ENCODE results near the gene NRXN3.

NRXN3 gene

GRCh38 chr14:78967111-78967809 is 797.1 kb downstream of the NRXN3 start:
- Histone ChIP-seq H3K4me3 (ENCODE audit: low read depth in 1 of 2, low read length in 2 of 2) (no peak overlapping the region), H3K36me3 (ENCODE audit: insufficient read depth, low read length) (no peaks in the 10 kb centered on the region), H3K27ac (ENCODE audit: low read depth, low read length) (no peak overlapping the region), H3K27me3 (ENCODE audit: control insufficient read depth in 1 of 2, insufficient read depth in 2 of 2, low read length in 2 of 2) (no peaks in the 10 kb centered on the region), H3K4me1 (ENCODE audit: insufficient read depth, low read length) (peaks cover 5% of the 10 kb centered on the region), H3K9me3 (ENCODE audit: low read length) (no peaks in the 10 kb centered on the region), H3K9ac (ENCODE audit: low read length) (no peak overlapping the region)

GRCh38 chr14:78968265-78968664 is 798.1 kb downstream of the NRXN3 start:
- Histone ChIP-seq H3K36me3 (ENCODE audit: insufficient read depth, low read length) (no peaks in the 10 kb centered on the region), H3K27ac (ENCODE audit: low read depth, low read length) (no peak overlapping the region), H3K4me1 (ENCODE audit: insufficient read depth, low read length) (peaks cover 5% of the 10 kb centered on the region), H3K9ac (ENCODE audit: low read length) (no peak overlapping the region), H3K27me3 (ENCODE audit: control insufficient read depth in 1 of 2, insufficient read depth in 2 of 2, low read length in 2 of 2) (no peaks in the 10 kb centered on the region), H3K4me3 (ENCODE audit: low read depth in 1 of 2, low read length in 2 of 2) (no peak overlapping the region), H3K9me3 (ENCODE audit: low read length) (no peaks in the 10 kb centered on the region)

DNA sequence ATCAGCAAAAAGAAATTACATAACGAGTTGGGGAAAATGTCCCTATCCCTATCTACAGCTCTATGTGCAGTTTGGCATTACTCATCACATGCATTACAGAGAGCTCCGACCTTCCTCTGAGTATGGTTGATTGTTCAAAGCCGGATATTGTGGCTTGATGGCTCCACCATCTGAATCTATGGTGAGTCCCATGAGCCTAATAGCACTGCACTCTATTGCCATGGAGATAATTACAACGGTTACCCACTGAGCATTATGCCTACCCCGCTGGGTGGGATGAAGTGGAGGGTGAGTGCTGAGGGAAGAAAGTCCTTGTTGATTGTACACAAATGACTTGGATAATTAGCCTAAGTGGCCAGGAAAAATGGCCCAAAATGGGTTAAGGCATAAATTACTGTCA is 800.5 kb downstream of the NRXN3 start:
- no peaks in the 10 kb centered on the region for H3K27me3 ChIP-seq (ENCODE audit: control insufficient read depth in 1 of 2, insufficient read depth in 2 of 2, low read length in 2 of 2)
- H3K4me3 ChIP-seq (ENCODE audit: low read depth in 1 of 2, low read length in 2 of 2), result no peak overlapping the region
- no peak overlapping the region for H3K9ac ChIP-seq (ENCODE audit: low read length)
- H3K4me1 ChIP-seq (ENCODE audit: insufficient read depth, low read length), result peaks cover 5% of the 10 kb centered on the region
- no peak overlapping the region for H3K27ac ChIP-seq (ENCODE audit: low read depth, low read length)
- H3K36me3 ChIP-seq (ENCODE audit: insufficient read depth, low read length), result no peaks in the 10 kb centered on the region
- no peaks in the 10 kb centered on the region for H3K9me3 ChIP-seq (ENCODE audit: low read length)

- Histone ChIP-seq H3K27ac (ENCODE audit: low read depth, low read length) (no peak overlapping the region), H3K9me3 (ENCODE audit: low read length) (no peaks in the 10 kb centered on the region)
These were observed 802.3 kb downstream of the NRXN3 start for GRCh38 chr14:78972440-78972839.

GRCh38 chr14:78974691-78975090 is 804.5 kb downstream of the NRXN3 start:
- H3K4me1 ChIP-seq (ENCODE audit: insufficient read depth, low read length), result peaks cover under 1% of the 10 kb centered on the region
- H3K4me3 ChIP-seq (ENCODE audit: low read depth in 1 of 2, low read length in 2 of 2), result no peak overlapping the region
- H3K27me3 ChIP-seq (ENCODE audit: control insufficient read depth in 1 of 2, insufficient read depth in 2 of 2, low read length in 2 of 2), result no peaks in the 10 kb centered on the region

More at GRCh38 chr14:78972440-78972839, 802.3 kb downstream of the NRXN3 start:
- Histone ChIP-seq H3K27me3 (ENCODE audit: control insufficient read depth in 1 of 2, insufficient read depth in 2 of 2, low read length in 2 of 2) (no peaks in the 10 kb centered on the region), H3K9ac (ENCODE audit: low read length) (no peak overlapping the region), H3K4me3 (ENCODE audit: low read depth in 1 of 2, low read length in 2 of 2) (no peak overlapping the region), H3K4me1 (ENCODE audit: insufficient read depth, low read length) (peaks cover 5% of the 10 kb centered on the region), H3K36me3 (ENCODE audit: insufficient read depth, low read length) (no peaks in the 10 kb centered on the region)

DNA sequence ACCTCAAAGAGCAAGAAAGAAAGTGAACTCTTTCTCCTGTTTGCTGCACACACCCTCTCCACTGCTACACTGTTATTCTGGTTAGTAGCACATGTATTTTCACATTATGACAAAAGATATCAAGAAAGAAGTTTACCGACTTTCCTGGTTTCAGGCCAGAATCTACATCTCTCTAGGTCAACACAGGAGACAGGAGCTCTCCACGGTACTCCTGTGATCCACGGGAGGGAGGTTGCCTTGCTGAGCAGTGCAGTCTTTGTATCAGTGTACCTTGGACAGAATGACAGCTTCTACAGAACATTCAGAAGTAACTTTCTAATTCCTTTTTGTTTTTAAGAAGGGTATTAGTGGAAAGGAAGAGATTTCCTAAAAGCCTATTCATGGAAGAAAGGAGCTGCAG is 805.6 kb downstream of the NRXN3 start:
- Histone ChIP-seq H3K9me3 (ENCODE audit: low read length) (no peaks in the 10 kb centered on the region), H3K36me3 (ENCODE audit: insufficient read depth, low read length) (no peaks in the 10 kb centered on the region), H3K4me1 (ENCODE audit: insufficient read depth, low read length) (no peaks in the 10 kb centered on the region), H3K27ac (ENCODE audit: low read depth, low read length) (no peak overlapping the region), H3K4me3 (ENCODE audit: low read depth in 1 of 2, low read length in 2 of 2) (no peak overlapping the region), H3K9ac (ENCODE audit: low read length) (no peak overlapping the region), H3K27me3 (ENCODE audit: control insufficient read depth in 1 of 2, insufficient read depth in 2 of 2, low read length in 2 of 2) (no peaks in the 10 kb centered on the region)

More at GRCh38 chr14:78974691-78975090, 804.5 kb downstream of the NRXN3 start:
- H3K9me3 ChIP-seq (ENCODE audit: low read length), result no peaks in the 10 kb centered on the region
- H3K27ac ChIP-seq (ENCODE audit: low read depth, low read length), result no peak overlapping the region
- no peaks in the 10 kb centered on the region for H3K36me3 ChIP-seq (ENCODE audit: insufficient read depth, low read length)
- H3K9ac ChIP-seq (ENCODE audit: low read length), result no peak overlapping the region

DNA sequence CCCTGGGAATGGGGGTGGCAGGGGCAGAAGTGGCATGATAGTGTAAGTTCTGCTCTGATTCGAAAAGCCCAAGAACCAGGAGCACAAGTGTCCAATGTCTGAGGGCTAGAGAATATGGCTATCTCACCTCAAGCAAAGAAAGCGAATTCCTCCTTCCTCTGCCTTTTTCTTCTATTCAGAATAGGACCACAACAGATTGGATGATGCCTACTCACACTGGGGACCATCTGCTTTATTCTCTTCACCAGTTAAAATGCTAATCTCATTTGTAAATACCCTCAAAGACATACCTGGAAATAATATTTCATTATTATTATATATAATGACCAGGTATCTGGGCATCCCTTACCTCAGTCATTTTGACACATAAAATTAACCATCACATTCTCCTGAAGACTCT is 808.7 kb downstream of the NRXN3 start:
- no peak overlapping the region for H3K9ac ChIP-seq (ENCODE audit: low read length)
- H3K4me3 ChIP-seq (ENCODE audit: low read depth in 1 of 2, low read length in 2 of 2), result no peak overlapping the region
- H3K27me3 ChIP-seq (ENCODE audit: control insufficient read depth in 1 of 2, insufficient read depth in 2 of 2, low read length in 2 of 2), result no peaks in the 10 kb centered on the region
- no peak overlapping the region for H3K27ac ChIP-seq (ENCODE audit: low read depth, low read length)
- H3K36me3 ChIP-seq (ENCODE audit: insufficient read depth, low read length), result no peaks in the 10 kb centered on the region
- H3K9me3 ChIP-seq (ENCODE audit: low read length), result no peaks in the 10 kb centered on the region
- H3K4me1 ChIP-seq (ENCODE audit: insufficient read depth, low read length), result no peaks in the 10 kb centered on the region

DNA sequence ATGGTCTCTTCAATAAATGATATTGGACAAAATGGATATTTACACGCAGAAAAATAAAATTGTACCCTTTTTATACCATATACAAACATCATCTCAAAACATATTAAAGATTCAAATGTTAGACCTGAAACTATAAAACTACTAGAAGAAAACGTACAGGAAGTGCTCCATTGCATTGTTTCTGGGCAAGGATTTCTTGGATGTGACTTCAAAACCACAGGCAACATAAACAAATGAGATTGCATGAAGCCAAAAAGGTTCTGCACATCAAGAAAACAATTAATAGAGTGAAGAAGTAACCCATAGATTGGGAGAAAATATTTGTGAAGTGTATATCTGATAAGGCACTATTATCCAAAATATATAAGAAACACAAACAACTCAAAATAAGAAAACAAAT is 812.4 kb downstream of the NRXN3 start:
- H3K9me3 ChIP-seq (ENCODE audit: low read length), result no peaks in the 10 kb centered on the region
- no peak overlapping the region for H3K27ac ChIP-seq (ENCODE audit: low read depth, low read length)
- H3K4me1 ChIP-seq (ENCODE audit: insufficient read depth, low read length), result no peaks in the 10 kb centered on the region
- no peaks in the 10 kb centered on the region for H3K27me3 ChIP-seq (ENCODE audit: control insufficient read depth in 1 of 2, insufficient read depth in 2 of 2, low read length in 2 of 2)
- H3K4me3 ChIP-seq (ENCODE audit: low read depth in 1 of 2, low read length in 2 of 2), result no peak overlapping the region
- H3K9ac ChIP-seq (ENCODE audit: low read length), result no peak overlapping the region
- H3K36me3 ChIP-seq (ENCODE audit: insufficient read depth, low read length), result no peaks in the 10 kb centered on the region

- Histone ChIP-seq H3K4me3 (ENCODE audit: low read depth in 1 of 2, low read length in 2 of 2) (no peak overlapping the region), H3K27me3 (ENCODE audit: control insufficient read depth in 1 of 2, insufficient read depth in 2 of 2, low read length in 2 of 2) (no peaks in the 10 kb centered on the region), H3K36me3 (ENCODE audit: insufficient read depth, low read length) (no peaks in the 10 kb centered on the region), H3K9ac (ENCODE audit: low read length) (no peak overlapping the region), H3K27ac (ENCODE audit: low read depth, low read length) (no peak overlapping the region), H3K9me3 (ENCODE audit: low read length) (no peaks in the 10 kb centered on the region), H3K4me1 (ENCODE audit: insufficient read depth, low read length) (no peaks in the 10 kb centered on the region)
These were observed 813.0 kb downstream of the NRXN3 start for GRCh38 chr14:78983126-78983525.

DNA sequence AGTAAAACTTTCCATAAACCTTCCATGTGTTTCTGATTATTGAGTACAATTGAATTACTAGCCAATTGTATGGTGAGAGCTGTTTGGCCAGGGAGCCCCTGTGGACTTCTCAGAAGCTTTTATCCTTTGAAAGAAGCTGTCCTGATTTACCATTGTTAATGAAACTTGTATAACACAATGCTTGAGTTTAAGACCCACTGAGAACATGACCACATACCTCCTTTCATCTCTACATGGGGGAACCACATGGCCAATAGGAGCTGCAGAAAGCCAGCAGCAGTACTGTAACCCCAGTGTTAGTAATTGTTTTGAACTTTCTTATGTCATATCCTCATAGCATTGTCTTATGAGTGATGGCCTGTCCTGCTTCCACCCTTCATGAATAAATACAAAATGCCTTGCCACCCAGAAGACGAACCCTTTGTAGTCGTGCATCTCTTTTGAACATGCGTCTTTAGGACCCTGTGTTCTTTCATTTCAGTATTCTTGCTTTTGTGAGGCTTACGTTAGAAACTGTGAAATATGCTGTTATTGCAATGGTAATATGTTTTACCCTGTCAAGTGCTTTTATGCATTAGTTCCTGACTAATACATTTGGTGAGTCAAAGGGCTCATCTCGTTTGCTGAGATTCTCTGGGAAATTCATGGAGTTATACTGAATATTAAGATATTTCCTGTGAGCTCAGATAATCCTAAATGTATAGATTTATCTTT is 815.7 kb downstream of the NRXN3 start:
- Histone ChIP-seq H3K27me3 (ENCODE audit: control insufficient read depth in 1 of 2, insufficient read depth in 2 of 2, low read length in 2 of 2) (no peaks in the 10 kb centered on the region), H3K27ac (ENCODE audit: low read depth, low read length) (no peak overlapping the region), H3K4me3 (ENCODE audit: low read depth in 1 of 2, low read length in 2 of 2) (no peak overlapping the region)

DNA sequence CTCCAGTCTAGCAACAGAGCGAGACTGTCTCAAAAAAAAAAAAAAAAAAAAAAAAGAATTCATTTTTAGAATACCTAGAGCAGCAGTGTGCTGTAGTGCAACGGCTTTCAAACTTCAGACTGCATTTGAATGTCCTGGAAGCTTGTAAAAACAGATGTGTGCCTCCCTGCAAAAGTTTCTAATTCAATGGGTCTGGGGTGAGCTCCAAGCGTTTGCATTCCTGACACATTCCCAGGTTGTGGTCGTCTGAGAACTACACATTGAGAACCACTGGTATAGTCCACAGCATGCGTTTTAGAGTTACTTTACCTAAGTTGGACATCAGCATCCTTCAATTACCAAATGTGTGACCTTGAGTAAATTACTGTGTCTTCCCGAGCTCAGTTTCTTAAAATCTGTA is 816.8 kb downstream of the NRXN3 start:
- Histone ChIP-seq H3K9ac (ENCODE audit: low read length) (no peak overlapping the region), H3K27ac (ENCODE audit: low read depth, low read length) (no peak overlapping the region), H3K4me1 (ENCODE audit: insufficient read depth, low read length) (no peaks in the 10 kb centered on the region), H3K9me3 (ENCODE audit: low read length) (no peaks in the 10 kb centered on the region), H3K4me3 (ENCODE audit: low read depth in 1 of 2, low read length in 2 of 2) (no peak overlapping the region), H3K27me3 (ENCODE audit: control insufficient read depth in 1 of 2, insufficient read depth in 2 of 2, low read length in 2 of 2) (no peaks in the 10 kb centered on the region), H3K36me3 (ENCODE audit: insufficient read depth, low read length) (no peaks in the 10 kb centered on the region)

More for the DNA sequence above, 815.7 kb downstream of the NRXN3 start:
- Histone ChIP-seq H3K9me3 (ENCODE audit: low read length) (no peaks in the 10 kb centered on the region), H3K36me3 (ENCODE audit: insufficient read depth, low read length) (no peaks in the 10 kb centered on the region), H3K9ac (ENCODE audit: low read length) (no peak overlapping the region), H3K4me1 (ENCODE audit: insufficient read depth, low read length) (no peaks in the 10 kb centered on the region)

- Histone ChIP-seq H3K9me3 (ENCODE audit: low read length) (no peaks in the 10 kb centered on the region), H3K4me1 (ENCODE audit: insufficient read depth, low read length) (no peaks in the 10 kb centered on the region), H3K4me3 (ENCODE audit: low read depth in 1 of 2, low read length in 2 of 2) (no peak overlapping the region), H3K36me3 (ENCODE audit: insufficient read depth, low read length) (no peaks in the 10 kb centered on the region), H3K27me3 (ENCODE audit: control insufficient read depth in 1 of 2, insufficient read depth in 2 of 2, low read length in 2 of 2) (no peaks in the 10 kb centered on the region), H3K27ac (ENCODE audit: low read depth, low read length) (no peak overlapping the region), H3K9ac (ENCODE audit: low read length) (no peak overlapping the region)
These were observed 819.0 kb downstream of the NRXN3 start for GRCh38 chr14:78989221-78989620.

Data from muscle layer of colon (tissue), 2 donors.